DND-41 (cell line): ENCODE results near the gene RXFP4.
"Not testable (repeated sequence)": the region's sequence is repeated elsewhere in the genome, so short reads cannot be mapped to it uniquely, and the experiment has no call there.

Experiments
- CTCF ChIP-seq: IDR thresholded peaks from 2 replicates; pipeline ENCODE4 v1.5.1; 2012; ENCODE audit warnings: borderline replicate concordance, low read length, moderate library complexity, mild to moderate bottlenecking; ENCODE audit not compliant: poor library complexity, severe bottlenecking; ENCODE audit errors: extremely low read depth
- EZH2 ChIP-seq: IDR thresholded peaks from 3 replicates; pipeline ENCODE4 v1.6.1; 2012; ENCODE audit warnings: borderline replicate concordance, low read depth, mild to moderate bottlenecking, moderate library complexity, low read length, inconsistent platforms; ENCODE audit not compliant: severe bottlenecking

- not testable (repeated sequence) for TF ChIP-seq CTCF, EZH2
These were observed 10.7 kb upstream of the RXFP4 start for GRCh38 chr1:155930725-155931124.
